Measurements from ENCODE around the gene TRDMT1.

The TRDMT1 gene

DNA sequence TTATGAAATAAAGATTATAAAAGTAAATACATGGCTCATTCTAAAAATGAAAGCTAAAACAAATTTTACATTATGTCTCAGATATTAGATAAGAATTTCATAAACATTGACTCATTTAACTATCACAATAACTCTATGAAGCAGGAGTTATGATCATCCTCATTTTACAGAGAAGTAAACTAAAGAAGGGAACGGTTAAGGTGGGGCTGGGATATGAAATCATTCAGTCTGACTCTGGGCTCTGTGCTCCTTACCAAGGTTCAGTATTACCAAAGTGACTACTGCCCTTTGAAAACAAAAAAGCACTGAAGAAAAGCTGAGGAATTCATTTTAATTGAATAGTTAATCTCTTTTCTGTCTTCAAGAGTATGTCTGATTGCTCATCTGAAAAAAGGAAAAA is 49.8 kb downstream of the TRDMT1 start:
- Mint-ChIP-seq H3K4me1 (peaks cover 51% of the 10 kb centered on the region), H3K27ac (no peak overlapping the region)

DNA sequence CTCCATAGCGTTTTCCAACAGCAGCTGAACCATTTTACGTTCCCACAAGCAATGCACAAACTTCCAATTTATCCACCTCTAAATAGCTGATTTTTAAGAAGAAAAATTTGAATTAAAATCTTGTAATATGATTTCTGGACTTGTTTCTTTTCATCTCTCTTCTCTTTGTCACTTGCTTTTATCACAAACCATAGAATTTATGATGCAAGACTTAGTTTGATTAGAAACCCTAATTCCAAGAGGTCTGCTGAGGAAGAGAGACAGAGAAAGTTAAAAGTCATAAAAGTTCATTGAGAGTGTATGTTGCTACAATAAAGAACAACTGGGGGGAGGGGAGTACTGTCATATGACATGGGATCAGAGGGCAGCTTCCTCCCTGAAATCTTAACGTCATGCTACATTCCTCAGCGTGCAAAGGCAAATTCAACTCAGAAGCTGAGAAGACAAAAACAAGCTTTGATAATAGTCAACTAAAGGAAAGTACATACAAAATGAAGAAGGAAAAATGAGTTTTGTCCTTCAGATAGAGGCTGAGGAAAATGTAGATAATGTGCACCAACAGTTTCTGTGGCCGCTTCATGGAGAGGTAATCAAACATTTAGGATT is 53.5 kb downstream of the TRDMT1 start:
- H3K27ac Mint-ChIP-seq: peak overlapping the region; percentile 63
- H3K4me1 Mint-ChIP-seq: peaks cover 46% of the 10 kb centered on the region
- TF ChIP-seq, protein P1, sequence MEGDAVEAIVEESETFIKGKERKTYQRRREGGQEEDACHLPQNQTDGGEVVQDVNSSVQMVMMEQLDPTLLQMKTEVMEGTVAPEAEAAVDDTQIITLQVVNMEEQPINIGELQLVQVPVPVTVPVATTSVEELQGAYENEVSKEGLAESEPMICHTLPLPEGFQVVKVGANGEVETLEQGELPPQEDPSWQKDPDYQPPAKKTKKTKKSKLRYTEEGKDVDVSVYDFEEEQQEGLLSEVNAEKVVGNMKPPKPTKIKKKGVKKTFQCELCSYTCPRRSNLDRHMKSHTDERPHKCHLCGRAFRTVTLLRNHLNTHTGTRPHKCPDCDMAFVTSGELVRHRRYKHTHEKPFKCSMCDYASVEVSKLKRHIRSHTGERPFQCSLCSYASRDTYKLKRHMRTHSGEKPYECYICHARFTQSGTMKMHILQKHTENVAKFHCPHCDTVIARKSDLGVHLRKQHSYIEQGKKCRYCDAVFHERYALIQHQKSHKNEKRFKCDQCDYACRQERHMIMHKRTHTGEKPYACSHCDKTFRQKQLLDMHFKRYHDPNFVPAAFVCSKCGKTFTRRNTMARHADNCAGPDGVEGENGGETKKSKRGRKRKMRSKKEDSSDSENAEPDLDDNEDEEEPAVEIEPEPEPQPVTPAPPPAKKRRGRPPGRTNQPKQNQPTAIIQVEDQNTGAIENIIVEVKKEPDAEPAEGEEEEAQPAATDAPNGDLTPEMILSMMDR (IDR thresholded peaks at IDR 0.05): no peak
- H3K36me3 Mint-ChIP-seq (ENCODE audit: low read depth): no peaks in the 10 kb centered on the region
- H3K4me3 Mint-ChIP-seq: peak overlapping the region; percentile 56
- no peaks in the 10 kb centered on the region for H3K27me3 Mint-ChIP-seq (ENCODE audit: low read depth, poor library complexity)
- DNase-seq: peak; percentile 16
- no peaks in the 10 kb centered on the region for H3K9me3 Mint-ChIP-seq

More for the DNA sequence above, 49.8 kb downstream of the TRDMT1 start:
- DNase-seq: no peak
- Mint-ChIP-seq H3K4me3 (no peak overlapping the region), H3K9me3 (no peaks in the 10 kb centered on the region), H3K36me3 (ENCODE audit: low read depth) (no peaks in the 10 kb centered on the region), H3K27me3 (ENCODE audit: low read depth, poor library complexity) (no peaks in the 10 kb centered on the region)
- TF ChIP-seq, protein P1 (IDR thresholded peaks at IDR 0.05): no peak

DNA sequence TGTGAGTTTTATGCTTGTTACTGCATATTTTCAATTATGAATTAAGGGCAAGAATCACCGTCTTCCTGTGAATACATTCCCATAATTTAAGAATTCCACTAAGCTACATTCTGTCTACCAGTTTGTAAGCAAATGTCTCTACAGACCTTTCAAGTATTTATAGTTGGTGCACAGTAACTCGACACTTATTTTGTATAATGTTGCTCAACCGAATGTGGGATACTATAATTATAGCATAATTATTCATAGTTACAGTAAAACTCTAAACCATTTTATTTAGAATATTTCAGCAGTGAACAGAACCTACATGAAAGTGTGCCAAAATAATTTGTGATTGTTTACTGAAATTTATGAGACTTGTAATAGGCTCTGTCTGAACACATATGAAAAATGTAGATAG is 54.6 kb downstream of the TRDMT1 start:
- no peak overlapping the region for H3K4me3 Mint-ChIP-seq
- TF ChIP-seq, protein P1 (IDR thresholded peaks at IDR 0.05): no peak

DNA sequence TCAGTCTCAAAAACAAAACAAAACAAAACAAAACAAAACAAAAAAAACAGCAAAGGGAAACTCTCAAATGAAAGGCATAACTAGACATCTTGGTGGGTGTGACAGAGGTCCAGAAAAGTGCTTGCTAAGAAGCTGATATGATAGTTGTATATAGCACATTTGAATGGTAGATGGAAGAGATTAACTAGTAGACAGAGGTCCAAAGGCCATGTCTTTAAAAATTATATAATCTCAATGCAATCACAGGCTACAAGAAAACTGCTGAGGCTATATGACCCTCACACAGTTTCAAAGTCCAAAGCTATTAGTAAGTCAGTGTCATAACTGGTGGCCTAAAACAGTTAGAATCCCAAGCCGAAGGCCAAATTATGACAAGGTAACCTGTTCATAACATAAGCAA is 56.2 kb downstream of the TRDMT1 start:
- Mint-ChIP-seq H3K4me1 (peaks cover 20% of the 10 kb centered on the region), H3K27me3 (ENCODE audit: low read depth, poor library complexity) (peaks cover 5% of the 10 kb centered on the region), H3K4me3 (no peak overlapping the region), H3K9me3 (peaks cover 8% of the 10 kb centered on the region), H3K27ac (no peak overlapping the region), H3K36me3 (ENCODE audit: low read depth) (peaks cover 5% of the 10 kb centered on the region)
- TF ChIP-seq, protein P1 (IDR thresholded peaks at IDR 0.05): no peak
- no peak for DNase-seq

More for the DNA sequence above, 54.6 kb downstream of the TRDMT1 start:
- Mint-ChIP-seq H3K9me3 (peaks cover 3% of the 10 kb centered on the region), H3K4me1 (peaks cover 35% of the 10 kb centered on the region), H3K27me3 (ENCODE audit: low read depth, poor library complexity) (no peaks in the 10 kb centered on the region), H3K36me3 (ENCODE audit: low read depth) (no peaks in the 10 kb centered on the region), H3K27ac (no peak overlapping the region)
- no peak for DNase-seq

DNA sequence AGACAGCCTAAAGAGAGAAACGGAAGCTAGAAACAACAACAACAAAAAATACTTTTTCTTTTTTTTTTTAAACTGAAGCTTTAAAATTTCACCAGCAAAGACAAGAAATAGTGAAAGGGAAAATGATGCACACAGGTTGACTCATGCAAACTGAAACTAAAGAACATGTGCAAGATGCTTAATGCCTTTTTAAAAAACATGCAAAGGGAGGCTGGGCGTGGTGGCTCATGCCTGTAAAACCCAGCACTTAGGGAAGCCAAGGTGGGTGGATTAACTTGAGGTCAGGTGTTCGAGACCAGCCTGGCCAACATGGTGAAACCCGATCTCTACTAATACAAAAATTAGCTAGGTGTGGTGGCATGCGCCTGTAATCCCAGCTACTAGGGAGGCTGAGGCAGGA is 56.7 kb downstream of the TRDMT1 start:
- H3K4me1 Mint-ChIP-seq: peaks cover 18% of the 10 kb centered on the region
- no peak for DNase-seq
- H3K27me3 Mint-ChIP-seq (ENCODE audit: low read depth, poor library complexity): peaks cover 8% of the 10 kb centered on the region
- no peak overlapping the region for H3K27ac Mint-ChIP-seq
- H3K4me3 Mint-ChIP-seq: no peak overlapping the region
- TF ChIP-seq, protein P1 (IDR thresholded peaks at IDR 0.05): no peak
- H3K9me3 Mint-ChIP-seq: peaks cover 8% of the 10 kb centered on the region
- H3K36me3 Mint-ChIP-seq (ENCODE audit: low read depth): peaks cover 5% of the 10 kb centered on the region

DNA sequence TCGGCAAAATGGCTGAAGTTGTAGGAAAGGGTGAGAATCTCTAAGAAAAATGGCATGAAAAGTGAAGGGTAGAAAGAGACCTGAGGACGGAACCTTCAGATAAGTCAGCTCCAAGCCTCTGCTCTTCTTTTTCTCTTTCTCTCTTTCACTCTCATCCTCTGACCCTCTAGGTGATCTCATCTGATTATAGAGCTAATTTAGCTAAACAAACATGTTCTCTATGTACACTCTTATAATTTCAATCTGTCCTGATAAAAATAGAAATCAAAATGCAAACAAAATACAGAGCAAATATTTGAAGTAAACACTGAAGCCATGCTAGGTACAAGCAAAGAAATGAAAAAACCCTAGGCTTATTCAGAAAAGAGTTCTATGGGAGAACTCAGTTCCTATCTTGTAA is 57.4 kb downstream of the TRDMT1 start:
- TF ChIP-seq, protein P1 (IDR thresholded peaks at IDR 0.05): no peak
- Mint-ChIP-seq H3K4me3 (no peak overlapping the region), H3K9me3 (peaks cover 8% of the 10 kb centered on the region), H3K27me3 (ENCODE audit: low read depth, poor library complexity) (peaks cover 8% of the 10 kb centered on the region), H3K4me1 (peaks cover 20% of the 10 kb centered on the region), H3K36me3 (ENCODE audit: low read depth) (peaks cover 5% of the 10 kb centered on the region), H3K27ac (no peak overlapping the region)
- DNase-seq: no peak

Measured in nephron progenitor cell (in vitro differentiated cells).